Left kidney (tissue), 2 donors: ENCODE data around the gene TLCD3A. TPM values are rescaled to one million over a fixed set of nuclear protein-coding genes. Genes with fewer than 3 reads are reported as not detected.
A peak's percentile ranks its signal among the peaks of the same experiment; 100 is the strongest.
"Not testable (repeated sequence)": the region's sequence is repeated elsewhere in the genome, so short reads cannot be mapped to it uniquely, and the experiment has no call there.

Experiments
- DNase-seq: peaks from one replicate; pipeline ENCODE4 v3.0.0-alpha.2; 2013
- polyA plus RNA-seq: library from polyadenylated mRNA; unstranded; fragments of 120-200 nt; gene quantifications from one replicate; pipeline ENCODE4 v1.2.1, GENCODE V29; 2013; ENCODE audit not compliant: insufficient read length

TLCD3A gene
- polyA plus RNA-seq, 1 donor, result 27.7 TPM

DNA sequence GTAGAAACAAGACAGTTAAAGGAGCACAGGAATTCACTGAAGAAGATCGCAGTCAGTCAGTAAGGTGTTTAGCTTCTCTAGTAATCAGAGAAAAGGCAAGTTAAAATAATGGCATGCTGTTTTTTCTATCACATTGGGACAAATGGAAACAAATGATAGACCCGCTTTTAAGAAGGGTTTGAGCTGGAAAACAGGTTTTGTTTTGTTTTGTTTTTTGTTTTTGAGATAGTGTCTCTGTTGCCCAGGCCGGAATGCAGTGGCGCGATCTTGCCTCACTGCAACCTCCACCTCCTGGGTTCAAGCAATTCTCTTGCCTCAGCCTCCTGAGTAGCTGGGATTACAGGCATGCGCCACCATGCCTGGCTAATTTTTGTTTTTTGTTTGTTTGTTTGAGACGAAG is 53.5 kb downstream of the TLCD3A start:
- not testable (repeated sequence) for DNase-seq

DNA sequence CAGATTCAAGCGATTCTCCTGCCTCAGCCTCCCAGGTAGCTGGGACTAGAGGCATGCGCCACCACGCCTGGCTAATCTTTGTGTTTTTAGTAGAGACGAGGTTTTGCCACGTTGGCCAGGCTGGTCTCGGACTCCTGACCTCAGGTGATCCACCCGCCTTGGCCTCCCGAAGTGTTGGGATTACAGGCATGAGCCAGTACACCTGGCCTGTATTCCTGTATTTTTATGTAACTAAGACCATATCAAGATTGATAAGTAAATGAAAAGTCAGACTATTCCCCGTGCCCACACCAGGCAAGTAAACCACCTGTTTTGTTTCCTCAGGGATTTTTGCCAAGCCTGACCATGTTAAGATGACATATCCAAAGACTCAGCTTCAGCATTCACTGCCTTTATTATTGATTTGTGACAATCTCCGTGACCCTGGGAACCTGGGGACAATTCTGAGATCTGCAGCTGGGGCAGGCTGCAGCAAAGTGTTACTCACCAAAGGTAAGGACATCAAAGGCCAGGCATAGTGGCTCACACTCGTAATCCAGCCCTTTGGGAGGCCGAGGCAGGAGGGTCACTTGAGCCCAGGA is 55.3 kb downstream of the TLCD3A start:
- no peak for DNase-seq

DNA sequence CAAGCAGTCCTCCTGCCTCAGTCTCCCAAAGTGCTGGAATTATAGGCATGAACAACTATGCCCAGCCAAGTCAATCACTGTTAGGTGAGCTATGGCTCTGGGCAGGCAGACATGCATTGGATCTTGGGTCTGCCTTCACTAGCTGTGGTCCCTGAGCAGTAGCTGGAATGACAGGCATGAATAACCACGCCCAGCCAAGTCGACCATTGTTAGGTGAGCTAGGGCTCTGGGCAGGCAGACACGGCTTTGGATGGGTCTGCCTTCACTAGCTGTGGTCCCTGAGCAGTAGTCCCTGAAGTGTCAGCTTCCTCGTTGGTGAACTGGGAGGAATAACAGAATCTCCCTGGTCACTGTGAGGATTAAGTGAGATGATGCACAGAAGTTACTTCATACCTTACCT is 56.2 kb downstream of the TLCD3A start:
- DNase-seq, result no peak

DNA sequence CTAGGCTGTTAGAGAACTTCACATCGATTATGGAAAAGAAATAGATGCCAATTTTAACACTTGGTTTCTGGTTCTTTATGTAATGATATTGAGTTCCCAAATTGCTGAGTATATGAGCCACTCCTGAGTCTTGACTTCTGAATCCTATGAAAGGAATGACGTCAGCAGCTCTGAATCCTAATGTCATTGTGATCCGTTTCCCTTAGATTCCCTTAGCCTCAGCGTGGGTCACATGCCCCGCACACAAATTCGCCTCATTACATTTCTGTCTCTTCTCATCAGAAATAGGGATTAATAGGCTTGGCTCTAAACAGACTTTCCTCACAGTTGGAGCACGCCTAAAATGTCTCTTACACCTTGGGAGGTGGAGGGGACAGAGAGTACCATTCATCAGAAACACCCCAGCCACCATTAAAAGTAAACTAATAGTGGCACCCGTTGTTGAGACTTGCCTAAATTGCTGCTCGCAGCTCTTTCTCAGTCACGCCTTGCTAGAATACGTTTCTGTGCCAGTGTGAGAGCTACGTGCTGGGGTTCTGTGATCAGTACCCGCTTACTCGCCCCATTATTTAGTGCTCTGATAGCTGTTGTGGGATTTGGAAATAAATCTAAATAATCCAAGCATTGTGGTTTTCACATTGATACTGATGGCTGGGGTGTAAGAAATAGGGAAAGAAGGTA is 56.9 kb downstream of the TLCD3A start:
- DNase-seq, result no peak

DNA sequence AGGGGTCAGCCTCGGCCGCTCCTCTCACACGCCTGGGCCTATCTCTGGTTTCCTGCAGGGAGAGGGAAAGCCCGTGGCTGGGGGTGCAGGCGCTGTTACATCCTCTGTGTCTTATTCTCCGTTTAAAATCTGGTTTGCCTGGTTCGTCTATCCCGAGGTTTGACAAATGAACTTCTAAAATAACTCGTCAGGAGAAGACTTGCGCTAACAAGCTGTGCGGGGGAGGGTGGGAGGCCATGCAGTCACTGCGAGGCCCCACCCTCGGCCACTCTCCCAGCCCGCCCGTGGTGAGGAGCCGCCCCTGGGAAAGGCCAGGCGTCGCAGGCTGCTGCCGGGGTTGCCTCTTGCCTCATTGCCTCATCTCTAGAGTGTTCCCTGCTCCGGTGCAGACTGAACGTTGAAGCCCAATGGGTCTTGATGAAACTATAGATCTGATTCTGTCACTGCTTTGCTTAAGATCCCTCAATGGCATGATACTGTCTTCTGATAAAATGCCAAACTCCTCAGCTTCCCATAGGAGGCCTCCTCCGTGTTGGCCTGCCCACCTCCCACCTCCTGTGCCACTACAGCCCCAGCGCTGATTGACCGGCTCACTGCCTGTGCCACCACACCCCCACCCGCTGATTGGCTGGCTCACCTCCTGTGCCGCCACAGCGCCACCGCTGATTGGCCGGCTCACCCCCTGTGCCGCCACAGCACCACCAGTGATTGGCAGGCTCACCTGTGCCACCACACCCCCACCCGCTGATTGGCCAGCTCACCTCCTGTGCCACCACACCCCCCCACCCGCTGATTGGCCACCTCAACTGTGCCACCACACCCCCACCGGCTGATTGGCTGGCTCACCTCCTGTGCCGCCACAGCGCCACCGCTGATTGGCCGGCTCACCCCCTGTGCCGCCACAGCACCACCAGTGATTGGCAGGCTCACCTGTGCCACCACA is 57.8 kb downstream of the TLCD3A start:
- peak; percentile 15 for DNase-seq

DNA sequence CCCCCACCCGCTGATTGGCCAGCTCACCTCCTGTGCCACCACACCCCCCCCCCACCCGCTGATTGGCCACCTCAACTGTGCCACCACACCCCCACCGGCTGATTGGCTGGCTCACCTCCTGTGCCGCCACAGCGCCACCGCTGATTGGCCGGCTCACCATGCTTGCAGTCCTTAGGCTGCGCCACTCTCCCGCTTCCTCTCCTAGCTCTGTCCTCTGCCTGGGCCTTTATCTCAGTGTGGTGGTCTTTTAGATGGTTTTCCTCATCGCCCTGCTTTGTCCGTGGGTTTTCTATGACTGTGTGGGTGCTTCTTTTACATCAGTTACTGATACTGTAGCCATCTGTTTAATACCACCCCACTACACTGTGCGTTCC is 58.5 kb downstream of the TLCD3A start:
- DNase-seq, result not testable (repeated sequence)

DNA sequence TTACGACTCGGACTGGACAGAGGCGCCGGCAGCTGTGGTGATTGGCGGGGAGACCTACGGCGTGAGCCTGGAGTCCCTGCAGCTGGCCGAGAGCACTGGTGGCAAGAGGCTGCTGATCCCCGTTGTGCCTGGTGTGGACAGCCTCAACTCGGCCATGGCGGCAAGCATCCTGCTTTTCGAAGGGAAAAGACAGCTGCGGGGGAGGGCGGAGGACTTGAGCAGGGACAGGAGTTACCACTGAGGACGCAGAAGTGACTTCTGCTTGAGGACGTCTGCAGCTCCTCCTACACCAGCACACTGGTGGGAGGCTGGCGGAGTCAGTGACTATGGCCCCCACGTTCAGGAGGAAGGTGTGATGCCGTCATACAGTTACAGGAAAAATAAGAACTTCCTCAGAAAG is 59.4 kb downstream of the TLCD3A start:
- DNase-seq, result no peak

DNA sequence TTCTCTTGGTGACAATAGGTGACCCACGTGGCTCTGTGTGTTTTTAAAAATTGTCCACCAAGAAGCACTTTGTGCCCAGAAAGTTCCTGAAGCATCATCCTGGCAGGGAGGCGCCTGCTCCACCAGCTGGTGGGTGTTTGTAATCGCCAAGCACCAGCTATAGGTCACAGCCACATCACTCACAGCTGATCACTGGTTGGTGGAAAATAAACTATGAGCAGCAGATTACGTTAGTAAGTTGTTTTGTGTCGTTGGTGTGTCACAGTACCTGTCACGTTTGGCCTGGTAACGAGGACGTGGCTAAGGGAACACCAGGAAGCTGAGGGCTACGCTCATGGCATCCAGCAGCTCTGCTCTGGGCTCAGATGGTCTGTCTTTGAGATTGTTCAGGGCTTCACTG is 59.9 kb downstream of the TLCD3A start:
- no peak for DNase-seq

Other genes starting within 250 kb of the TLCD3A start
- 41.0 TPM for gene VPS53, start 17.8 kb upstream of the TLCD3A start, polyA plus RNA-seq
- 21.6 TPM for gene GEMIN4, start 19.7 kb downstream of the TLCD3A start, polyA plus RNA-seq
- gene GLOD4, start 49.7 kb downstream of the TLCD3A start, polyA plus RNA-seq, result 127 TPM
- 22.2 TPM for gene MRM3, start 49.8 kb downstream of the TLCD3A start, polyA plus RNA-seq
- 32.7 TPM for gene NXN, start 247.2 kb downstream of the TLCD3A start, polyA plus RNA-seq